ENCODE measurements around the gene PARD3B.

- no peak for TF ChIP-seq POLR2AphosphoS5 (IDR thresholded peaks at IDR 0.05)
- TF ChIP-seq CTCF (IDR thresholded peaks at IDR 0.05): no peak
Measured at GRCh38 chr2:205091411-205091810, 546.1 kb downstream of the PARD3B start.

Measured in stomach (tissue), 4 donors.